ENCODE results near the gene SULT1C4. TPM values are rescaled to one million over a fixed set of nuclear protein-coding genes. Genes with fewer than 3 reads are reported as not detected.
"Not testable (repeated sequence)": the region's sequence is repeated elsewhere in the genome, so short reads cannot be mapped to it uniquely, and the experiment has no call there.

Gene SULT1C4
- total RNA-seq = 2.4 TPM
- long read RNA-seq, partial matches to known transcripts = 0 of 5 reads
- long read RNA-seq, other reads (novel, unspliced or antisense) = 1 of 5 reads

- DNase-seq (ENCODE audit: low spot score) = peak; percentile 77
- intact Hi-C loops (cut with DNase I) = no loop called here
Observed at GRCh38 chr2:108377815-108378630, at the start of gene SULT1C4. Gene SULT1C4, plus strand, starts transcription at chr2:108377954. Its CDS starts 384 bp downstream, at chr2:108378338.

- no peak for DNase-seq (ENCODE audit: low spot score)
- intact Hi-C loops (cut with DNase I) = no loop called here
Observed at GRCh38 chr2:108329771-108330170, 48.0 kb upstream of the SULT1C4 start.

- no peak for DNase-seq (ENCODE audit: low spot score)
- intact Hi-C loops (cut with DNase I) = no loop called here
Observed at GRCh38 chr2:108330979-108331378, 46.8 kb upstream of the SULT1C4 start.

GRCh38 chr2:108345951-108346350 lies 31.8 kb upstream of the SULT1C4 start:
- intact Hi-C loops (cut with DNase I) = no loop called here

GRCh38 chr2:108346827-108347226 lies 30.9 kb upstream of the SULT1C4 start:
- no peak for DNase-seq (ENCODE audit: low spot score)
- intact Hi-C loops (cut with DNase I) = no loop called here

More at GRCh38 chr2:108345951-108346350, 31.8 kb upstream of the SULT1C4 start:
- no peak for DNase-seq (ENCODE audit: low spot score)

GRCh38 chr2:108347786-108348185 lies 30.0 kb upstream of the SULT1C4 start:
- intact Hi-C loops (cut with DNase I) = no loop called here
- no peak for DNase-seq (ENCODE audit: low spot score)

GRCh38 chr2:108348816-108349570 lies 28.8 kb upstream of the SULT1C4 start:
- DNase-seq (ENCODE audit: low spot score) = no peak
- intact Hi-C loops (cut with DNase I) = no loop called here

GRCh38 chr2:108349571-108349928 lies 28.2 kb upstream of the SULT1C4 start:
- intact Hi-C loops (cut with DNase I) = no loop called here

GRCh38 chr2:108351889-108352288 lies 25.9 kb upstream of the SULT1C4 start:
- DNase-seq (ENCODE audit: low spot score) = no peak
- intact Hi-C loops (cut with DNase I) = loop anchor here (2.0 kb wide), 1 partner anchor 231 kb away; no protein-coding TSS in a partner anchor

More at GRCh38 chr2:108349571-108349928, 28.2 kb upstream of the SULT1C4 start:
- no peak for DNase-seq (ENCODE audit: low spot score)

- intact Hi-C loops (cut with DNase I) = no loop called here
- DNase-seq (ENCODE audit: low spot score) = no peak
Observed at GRCh38 chr2:108354136-108354535, 23.6 kb upstream of the SULT1C4 start.

- intact Hi-C loops (cut with DNase I) = no loop called here
- no peak for DNase-seq (ENCODE audit: low spot score)
Observed at GRCh38 chr2:108355906-108356734, 21.6 kb upstream of the SULT1C4 start.

GRCh38 chr2:108359336-108359735 lies 18.4 kb upstream of the SULT1C4 start:
- intact Hi-C loops (cut with DNase I); DNase-seq (ENCODE audit: low spot score): not testable (repeated sequence)

- DNase-seq (ENCODE audit: low spot score) = no peak
- intact Hi-C loops (cut with DNase I) = no loop called here
Observed at GRCh38 chr2:108360776-108361468, 16.8 kb upstream of the SULT1C4 start.

GRCh38 chr2:108363024-108363907 lies 14.5 kb upstream of the SULT1C4 start:
- intact Hi-C loops (cut with DNase I) = no loop called here
- no peak for DNase-seq (ENCODE audit: low spot score)

- intact Hi-C loops (cut with DNase I) = no loop called here
- DNase-seq (ENCODE audit: low spot score) = no peak
Observed at GRCh38 chr2:108363908-108364225, 13.9 kb upstream of the SULT1C4 start.

- intact Hi-C loops (cut with DNase I) = no loop called here
- DNase-seq (ENCODE audit: low spot score) = no peak
Observed at GRCh38 chr2:108364676-108365297, 13.0 kb upstream of the SULT1C4 start.

- intact Hi-C loops (cut with DNase I) = no loop called here
- DNase-seq (ENCODE audit: low spot score) = no peak
Observed at GRCh38 chr2:108365656-108366055, 12.1 kb upstream of the SULT1C4 start.

GRCh38 chr2:108367014-108367413 lies 10.7 kb upstream of the SULT1C4 start:
- DNase-seq (ENCODE audit: low spot score) = no peak
- intact Hi-C loops (cut with DNase I) = no loop called here
